GM12873 (cell line): ENCODE measurements around the gene P4HA2.

Experiments
- CTCF ChIP-seq: IDR thresholded peaks from 2 replicates; pipeline ENCODE4 v1.5.1; 2012; ENCODE audit warnings: low read depth, mild to moderate bottlenecking, moderate library complexity, low read length, control low read depth; ENCODE audit not compliant: insufficient read depth; ENCODE audit errors: missing control alignments

The P4HA2 gene

GRCh38 chr5:132218321-132218720, 9.3 kb downstream of the P4HA2 start:
- no peak for TF ChIP-seq CTCF

DNA sequence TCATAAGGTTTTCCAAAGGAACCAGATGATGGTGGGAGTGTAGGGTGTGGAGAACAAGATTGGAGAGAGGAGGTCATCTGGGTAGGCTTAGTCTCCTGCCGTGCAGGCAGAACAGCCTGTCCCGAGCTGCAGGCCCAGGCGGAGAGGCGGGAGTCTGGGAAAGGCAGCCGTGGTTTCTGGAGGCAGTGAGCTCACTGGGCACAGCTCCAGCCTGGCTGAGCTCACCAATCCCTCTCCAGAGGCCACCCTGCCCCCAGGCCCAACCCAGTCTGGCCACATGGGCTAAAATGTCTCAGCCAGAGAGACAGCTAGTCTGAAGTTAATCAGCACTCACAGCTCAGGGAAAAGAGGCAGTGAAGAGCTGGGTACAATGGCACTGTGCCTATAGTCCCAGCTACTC, 12.3 kb downstream of the P4HA2 start:
- TF ChIP-seq CTCF, result no peak

DNA sequence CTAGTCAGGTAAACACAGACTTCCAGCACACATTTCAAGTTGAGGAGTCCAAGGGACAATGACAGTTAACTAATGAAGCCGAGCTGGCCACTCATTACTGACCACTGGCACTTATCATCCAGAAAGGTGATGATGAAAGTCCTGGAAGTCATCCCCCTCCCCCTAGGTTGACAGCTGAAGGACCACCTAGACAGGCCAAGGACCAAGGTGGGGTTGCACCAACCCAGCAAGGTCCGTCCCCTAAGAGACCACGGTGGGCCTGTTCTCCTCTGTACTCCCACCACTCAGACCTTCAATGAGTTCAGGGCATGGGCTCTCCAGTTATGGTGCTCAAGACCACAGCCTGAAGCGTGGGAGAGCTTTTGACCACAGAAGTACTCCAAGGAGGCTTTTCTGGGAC, 13.2 kb downstream of the P4HA2 start:
- no peak for TF ChIP-seq CTCF

DNA sequence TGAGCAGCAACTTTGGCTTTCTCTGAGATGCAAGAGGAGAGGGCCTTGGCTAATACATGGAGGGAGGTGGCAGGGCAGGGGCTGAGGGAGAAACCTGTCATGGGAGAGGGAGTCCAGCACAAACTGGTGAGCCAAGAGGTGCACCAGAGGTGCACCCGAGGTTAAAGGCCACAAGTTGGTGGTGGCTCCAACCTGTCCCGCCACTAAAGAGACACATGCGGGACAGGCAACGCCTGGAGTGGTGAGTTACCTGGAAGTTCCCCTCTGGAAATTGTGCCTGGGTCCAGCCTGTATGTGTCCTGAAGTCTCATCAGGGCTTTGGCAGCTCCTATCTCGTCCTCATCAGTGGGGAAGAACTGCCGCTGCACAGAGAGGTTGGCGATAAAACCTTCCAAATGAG, 14.0 kb downstream of the P4HA2 start:
- no peak for TF ChIP-seq CTCF

DNA sequence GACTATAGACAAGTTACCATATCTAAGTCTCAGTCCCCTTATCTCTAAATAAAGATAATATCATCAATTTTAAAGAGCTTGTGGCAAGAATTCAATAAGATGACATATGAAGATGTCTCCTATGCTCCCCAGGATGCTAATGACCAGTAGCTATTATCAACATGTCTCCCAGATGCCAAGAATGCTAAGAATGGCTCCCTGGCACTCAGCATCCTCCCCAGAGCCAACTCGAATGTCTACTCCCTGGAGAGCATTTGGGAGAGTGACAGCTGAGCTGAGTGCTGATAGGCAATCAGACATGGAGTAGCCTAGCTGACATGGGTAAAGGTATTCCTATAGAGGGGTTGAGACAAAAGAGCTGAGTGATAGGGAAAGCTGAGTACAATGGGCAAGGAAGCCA, 15.9 kb downstream of the P4HA2 start:
- no peak for TF ChIP-seq CTCF

GRCh38 chr5:132210944-132211343, 16.7 kb downstream of the P4HA2 start:
- no peak for TF ChIP-seq CTCF

GRCh38 chr5:132209901-132210545, 17.6 kb downstream of the P4HA2 start:
- no peak for TF ChIP-seq CTCF
